Erythroblast (primary cell): ENCODE data around the gene SUMF1.

Source experiments
- GATA1 ChIP-seq: IDR thresholded peaks from 2 replicates; pipeline ENCODE4 v1.6.1; 2011; ENCODE audit warnings: low read depth, mild to moderate bottlenecking, control low read depth, low read length, moderate library complexity
- POLR2A ChIP-seq: IDR thresholded peaks from 2 replicates; pipeline ENCODE4 v1.6.1; 2011; ENCODE audit warnings: mild to moderate bottlenecking, low read length

DNA sequence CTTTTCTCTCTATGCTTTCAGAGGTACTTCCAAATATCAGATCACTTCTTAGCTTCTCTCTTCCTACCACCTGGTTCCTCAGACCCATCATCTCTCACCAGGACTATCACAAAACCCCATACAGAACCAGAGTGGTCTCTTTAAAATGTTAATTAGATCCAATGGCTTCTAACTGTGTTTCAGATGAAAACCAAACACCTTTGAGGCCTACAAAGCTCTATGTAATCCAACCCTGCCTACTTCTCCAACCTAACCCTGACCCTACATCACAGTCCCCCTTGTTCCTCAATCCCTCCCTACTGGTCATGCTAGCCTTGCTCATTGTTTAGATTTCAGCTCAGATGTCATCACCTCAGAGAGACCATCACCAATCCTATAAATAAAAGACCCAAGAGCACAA, 34.8 kb downstream of the SUMF1 start:
- TF ChIP-seq POLR2A = no peak
- no peak for TF ChIP-seq GATA1
